Nephron progenitor cell (in vitro differentiated cells): Measurements from ENCODE around the gene GSN.

Experiments used
- DNase-seq: peaks from one replicate; pipeline ENCODE4 v3.0.0; 2021
- H3K27ac Mint-ChIP-seq: 2 replicates; pipeline ENCODE4 v1.8.0; 2021; ENCODE audit warnings: mild to moderate bottlenecking, moderate library complexity, mixed read lengths
- H3K27me3 Mint-ChIP-seq: 2 replicates; pipeline ENCODE4 v1.8.0; 2021; ENCODE audit warnings: mild to moderate bottlenecking, low read depth, mixed read lengths; ENCODE audit not compliant: poor library complexity
- H3K36me3 Mint-ChIP-seq: 2 replicates; pipeline ENCODE4 v1.8.0; 2021; ENCODE audit warnings: low read depth, mixed read lengths
- H3K4me1 Mint-ChIP-seq: 2 replicates; pipeline ENCODE4 v1.8.0; 2021; ENCODE audit warnings: mixed read lengths
- H3K4me3 Mint-ChIP-seq: 2 replicates; pipeline ENCODE4 v1.8.0; 2021; ENCODE audit warnings: mild to moderate bottlenecking, moderate library complexity, mixed read lengths
- H3K9me3 Mint-ChIP-seq: 2 replicates; pipeline ENCODE4 v1.8.0; 2021; ENCODE audit warnings: mild to moderate bottlenecking, moderate library complexity, mixed read lengths
- TF ChIP-seq, protein P1 (sequence below): fragments of 200-600 bp; sonication (generic); IDR thresholded peaks from 2 replicates; pipeline ENCODE4 v1.5.0; 2021; ENCODE audit warnings: antibody characterized with exemption

The GSN gene

DNA sequence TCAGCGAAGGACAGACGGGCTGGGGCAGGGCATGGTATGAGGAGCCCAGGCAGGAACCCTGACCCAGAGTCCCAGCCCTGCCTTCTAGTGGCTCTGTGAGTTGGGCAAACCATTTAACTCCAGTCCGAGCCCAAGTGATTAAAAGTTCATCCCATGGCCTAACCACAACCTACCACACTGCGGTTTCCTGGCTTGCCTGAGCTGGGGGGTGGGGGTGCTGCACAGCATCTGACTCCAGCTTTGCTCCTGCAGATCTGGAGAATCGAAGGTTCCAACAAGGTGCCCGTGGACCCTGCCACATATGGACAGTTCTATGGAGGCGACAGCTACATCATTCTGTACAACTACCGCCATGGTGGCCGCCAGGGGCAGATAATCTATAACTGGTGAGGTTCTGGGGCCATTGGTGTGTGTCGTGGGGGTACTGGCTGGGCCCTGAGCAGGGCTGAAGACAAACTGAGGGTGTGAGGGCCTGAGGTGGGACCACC lies 53.1 kb downstream of the GSN start:
- TF ChIP-seq, protein P1, sequence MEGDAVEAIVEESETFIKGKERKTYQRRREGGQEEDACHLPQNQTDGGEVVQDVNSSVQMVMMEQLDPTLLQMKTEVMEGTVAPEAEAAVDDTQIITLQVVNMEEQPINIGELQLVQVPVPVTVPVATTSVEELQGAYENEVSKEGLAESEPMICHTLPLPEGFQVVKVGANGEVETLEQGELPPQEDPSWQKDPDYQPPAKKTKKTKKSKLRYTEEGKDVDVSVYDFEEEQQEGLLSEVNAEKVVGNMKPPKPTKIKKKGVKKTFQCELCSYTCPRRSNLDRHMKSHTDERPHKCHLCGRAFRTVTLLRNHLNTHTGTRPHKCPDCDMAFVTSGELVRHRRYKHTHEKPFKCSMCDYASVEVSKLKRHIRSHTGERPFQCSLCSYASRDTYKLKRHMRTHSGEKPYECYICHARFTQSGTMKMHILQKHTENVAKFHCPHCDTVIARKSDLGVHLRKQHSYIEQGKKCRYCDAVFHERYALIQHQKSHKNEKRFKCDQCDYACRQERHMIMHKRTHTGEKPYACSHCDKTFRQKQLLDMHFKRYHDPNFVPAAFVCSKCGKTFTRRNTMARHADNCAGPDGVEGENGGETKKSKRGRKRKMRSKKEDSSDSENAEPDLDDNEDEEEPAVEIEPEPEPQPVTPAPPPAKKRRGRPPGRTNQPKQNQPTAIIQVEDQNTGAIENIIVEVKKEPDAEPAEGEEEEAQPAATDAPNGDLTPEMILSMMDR = no peak
- Mint-ChIP-seq H3K36me3 (peaks cover 22% of the 10 kb centered on the region), H3K27ac (no peak overlapping the region), H3K4me3 (no peak overlapping the region), H3K27me3 (peaks cover 5% of the 10 kb centered on the region), H3K4me1 (no peaks in the 10 kb centered on the region), H3K9me3 (no peaks in the 10 kb centered on the region)
- DNase-seq = no peak

DNA sequence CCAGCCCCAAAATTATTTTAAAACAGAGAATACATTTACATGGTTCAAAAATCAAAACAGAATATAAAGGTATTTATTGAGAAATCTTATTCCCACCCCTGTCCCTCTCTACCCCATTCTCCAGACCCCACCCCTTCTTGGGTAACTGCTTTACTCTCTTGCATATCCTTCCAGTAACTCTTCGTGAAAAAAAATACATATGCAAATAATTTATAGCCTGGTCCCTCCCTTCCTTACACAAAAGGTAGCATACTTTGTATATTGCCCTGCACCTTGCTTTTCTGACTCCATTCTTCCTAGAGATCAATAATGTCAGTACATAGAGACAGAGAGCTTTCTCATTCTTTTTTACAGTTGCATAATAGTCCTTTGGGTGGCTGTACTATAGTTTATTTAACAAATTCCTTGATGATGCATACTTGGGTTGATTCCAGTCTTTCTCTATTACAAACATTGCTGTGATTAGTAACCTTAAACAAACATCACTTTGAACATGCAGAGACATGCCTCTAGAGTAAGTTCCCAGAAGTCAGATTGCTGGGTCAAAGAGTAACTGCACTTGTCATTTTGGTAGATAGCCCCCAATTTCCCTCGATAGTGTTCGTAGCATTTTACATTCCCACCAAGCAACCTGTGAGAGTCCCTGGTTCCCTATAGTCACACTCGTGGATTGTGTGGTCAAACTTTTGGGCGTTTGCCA lies 54.2 kb downstream of the GSN start:
- TF ChIP-seq, protein P1 = no peak
- H3K27ac Mint-ChIP-seq = no peak overlapping the region
- H3K4me1 Mint-ChIP-seq = no peaks in the 10 kb centered on the region
- peaks cover 5% of the 10 kb centered on the region for H3K27me3 Mint-ChIP-seq
- H3K4me3 Mint-ChIP-seq = no peak overlapping the region
- peaks cover 19% of the 10 kb centered on the region for H3K36me3 Mint-ChIP-seq
- DNase-seq = no peak
- no peaks in the 10 kb centered on the region for H3K9me3 Mint-ChIP-seq

DNA sequence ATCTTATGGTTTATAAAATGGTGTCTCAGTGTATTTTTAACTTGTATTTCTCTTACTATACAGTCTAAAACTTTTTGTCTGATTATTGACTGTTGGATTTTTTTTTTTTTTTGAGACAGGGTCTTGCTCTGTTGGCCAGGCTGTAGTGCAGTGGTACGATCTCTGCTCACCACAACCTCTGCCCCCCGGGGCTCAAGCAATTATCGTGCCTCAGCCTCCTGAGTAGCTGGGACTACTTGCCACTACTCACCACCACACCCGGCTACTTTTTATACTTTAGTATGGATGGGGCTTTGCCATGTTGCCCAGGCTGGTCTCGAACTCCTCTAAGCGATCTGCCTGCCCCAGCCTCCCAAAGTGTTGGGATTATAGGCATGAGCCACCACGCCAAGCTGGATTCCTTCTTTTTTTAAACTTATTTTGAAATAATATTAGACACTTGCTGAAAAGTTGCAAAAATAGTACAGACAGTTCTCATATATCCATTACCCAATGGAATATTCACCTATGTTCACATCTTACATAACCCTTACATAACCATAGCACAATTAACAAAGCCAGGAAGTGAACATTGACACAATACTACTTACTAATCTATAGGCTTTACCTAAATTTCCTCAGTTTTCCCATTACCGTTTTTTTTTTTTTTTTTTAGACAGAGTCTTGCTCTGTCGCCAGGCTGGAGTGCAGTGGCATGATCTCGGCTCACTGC lies 54.9 kb downstream of the GSN start:
- H3K4me3 Mint-ChIP-seq = no peak overlapping the region
- no peak for DNase-seq
- peaks cover 2% of the 10 kb centered on the region for H3K27me3 Mint-ChIP-seq
- TF ChIP-seq, protein P1 = no peak
- no peaks in the 10 kb centered on the region for H3K4me1 Mint-ChIP-seq
- no peak overlapping the region for H3K27ac Mint-ChIP-seq
- peaks cover 14% of the 10 kb centered on the region for H3K36me3 Mint-ChIP-seq
- no peaks in the 10 kb centered on the region for H3K9me3 Mint-ChIP-seq

DNA sequence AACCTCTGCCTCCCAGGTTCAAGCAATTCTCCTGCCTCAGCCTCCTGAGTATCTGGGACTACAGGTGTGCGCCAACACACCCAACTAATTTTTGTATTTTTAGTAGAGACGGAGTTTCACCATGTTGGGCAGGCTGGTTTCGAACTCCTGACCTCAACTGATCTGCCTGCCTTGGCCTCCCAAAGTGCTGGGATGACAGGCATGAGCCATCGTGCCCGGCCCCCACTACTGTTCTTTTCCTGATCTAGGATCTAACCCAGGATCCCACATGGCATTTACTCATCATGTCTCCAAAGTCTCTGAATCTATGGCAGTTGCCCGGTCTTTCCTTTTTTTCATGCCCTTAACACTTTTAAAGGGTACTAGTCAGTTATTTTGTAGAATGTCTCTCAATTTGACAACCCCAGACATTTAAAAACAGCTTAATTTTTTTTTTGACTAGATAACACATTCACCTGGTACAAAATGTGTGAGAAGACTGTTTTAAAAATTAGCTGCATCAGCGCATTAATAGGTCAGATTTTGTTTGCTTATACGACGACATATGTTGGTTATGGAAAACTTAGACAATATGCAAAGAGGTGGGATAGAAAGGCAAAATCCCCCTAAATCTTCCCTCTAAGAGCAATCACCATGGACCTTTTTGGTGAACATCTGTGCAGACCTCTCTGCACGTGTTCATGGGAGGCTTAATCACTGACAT lies 55.6 kb downstream of the GSN start:
- Mint-ChIP-seq H3K4me3 (no peak overlapping the region), H3K9me3 (no peaks in the 10 kb centered on the region), H3K27ac (no peak overlapping the region), H3K27me3 (peaks cover 2% of the 10 kb centered on the region), H3K36me3 (peaks cover 14% of the 10 kb centered on the region), H3K4me1 (no peaks in the 10 kb centered on the region)
- TF ChIP-seq, protein P1 = no peak
- no peak for DNase-seq

DNA sequence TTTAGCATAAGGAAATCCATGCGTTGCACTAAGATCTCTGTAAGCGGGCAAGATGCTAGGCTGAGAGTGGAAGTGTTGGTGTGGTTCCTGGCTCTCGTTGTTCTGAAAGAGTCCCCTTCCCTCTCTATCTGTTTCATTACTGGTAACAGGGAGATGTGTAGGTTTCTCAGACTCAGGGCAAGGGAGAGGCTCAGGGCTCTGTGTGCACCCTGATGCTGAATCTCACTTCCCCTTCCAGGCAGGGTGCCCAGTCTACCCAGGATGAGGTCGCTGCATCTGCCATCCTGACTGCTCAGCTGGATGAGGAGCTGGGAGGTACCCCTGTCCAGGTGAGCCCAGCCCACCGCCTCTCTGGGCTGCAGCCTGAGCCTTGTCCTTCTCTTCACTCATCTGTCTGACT lies 56.4 kb downstream of the GSN start:
- no peak overlapping the region for H3K4me3 Mint-ChIP-seq
- H3K27ac Mint-ChIP-seq = no peak overlapping the region
- H3K27me3 Mint-ChIP-seq = peaks cover 5% of the 10 kb centered on the region
- H3K36me3 Mint-ChIP-seq = peaks cover 19% of the 10 kb centered on the region
- no peaks in the 10 kb centered on the region for H3K9me3 Mint-ChIP-seq
- no peaks in the 10 kb centered on the region for H3K4me1 Mint-ChIP-seq
- TF ChIP-seq, protein P1 = no peak
- no peak for DNase-seq
